HG02759 (cell line): ENCODE results near the gene C11orf86.
"Not testable (repeated sequence)": the region's sequence is repeated elsewhere in the genome, so short reads cannot be mapped to it uniquely, and the experiment has no call there.

ENCODE experiments used
- ATAC-seq: cut with Tn5 transposase; IDR thresholded peaks from one replicate; pipeline ENCODE4 v1.9.1; 2021; ENCODE audit warnings: mild to moderate bottlenecking, moderate library complexity; ENCODE audit not compliant: unreplicated experiment

Gene C11orf86

GRCh38 chr11:66974724-66975404 lies at the start of gene C11orf86:
Gene C11orf86, plus strand, starts transcription at chr11:66975304. Its CDS starts 59 bp downstream, at chr11:66975363.
- ATAC-seq = no peak

- ATAC-seq = no peak
Observed at GRCh38 chr11:66929753-66930152, 45.4 kb upstream of the C11orf86 start.

GRCh38 chr11:66932543-66932942 lies 42.6 kb upstream of the C11orf86 start:
- no peak for ATAC-seq

- no peak for ATAC-seq
Observed at GRCh38 chr11:66933531-66933930, 41.6 kb upstream of the C11orf86 start.

GRCh38 chr11:66934950-66935779 lies 39.9 kb upstream of the C11orf86 start:
- no peak for ATAC-seq

GRCh38 chr11:66936311-66936711 lies 38.8 kb upstream of the C11orf86 start:
- no peak for ATAC-seq

GRCh38 chr11:66937193-66937733 lies 37.8 kb upstream of the C11orf86 start:
- no peak for ATAC-seq

- no peak for ATAC-seq
Observed at GRCh38 chr11:66938582-66939135, 36.4 kb upstream of the C11orf86 start.

GRCh38 chr11:66950112-66950535 lies 25.0 kb upstream of the C11orf86 start:
- no peak for ATAC-seq

GRCh38 chr11:66951135-66951534 lies 24.0 kb upstream of the C11orf86 start:
- no peak for ATAC-seq

GRCh38 chr11:66951927-66952337 lies 23.2 kb upstream of the C11orf86 start:
- ATAC-seq = no peak

GRCh38 chr11:66953081-66953833 lies 21.8 kb upstream of the C11orf86 start:
- ATAC-seq = no peak

GRCh38 chr11:66956689-66957290 lies 18.3 kb upstream of the C11orf86 start:
- ATAC-seq = no peak

- ATAC-seq = peak; percentile 32
Observed at GRCh38 chr11:66957971-66958231, 17.2 kb upstream of the C11orf86 start.

- peak; percentile 95 for ATAC-seq
Observed at GRCh38 chr11:66958232-66958955, 16.7 kb upstream of the C11orf86 start, which contains the start of gene PC. Gene PC, minus strand, starts transcription at chr11:66958383. Its CDS starts 86,224 bp downstream, at chr11:66872159.

- no peak for ATAC-seq
Observed at GRCh38 chr11:66958956-66959274, 16.2 kb upstream of the C11orf86 start.

GRCh38 chr11:66961691-66962213 lies 13.4 kb upstream of the C11orf86 start:
- not testable (repeated sequence) for ATAC-seq

- ATAC-seq = no peak
Observed at GRCh38 chr11:66962247-66962646, 12.9 kb upstream of the C11orf86 start.

- no peak for ATAC-seq
Observed at GRCh38 chr11:66962801-66963200, 12.3 kb upstream of the C11orf86 start.

GRCh38 chr11:66964495-66964894 lies 10.6 kb upstream of the C11orf86 start:
- ATAC-seq = no peak
